SK-N-MC (cell line): ENCODE data around the gene PDE4D.

ENCODE experiments used
- DNase-seq: peaks from one replicate; pipeline ENCODE4 v3.0.0-alpha.2; 2011; ENCODE audit warnings: low read depth, low spot score
- H3K27ac ChIP-seq: fragments of 200-600 bp; sonication (generic); 2 replicates; pipeline ENCODE4 v1.5.1; 2016; ENCODE audit warnings: mixed run types
- H3K36me3 ChIP-seq: fragments of 200-600 bp; sonication (generic); 2 replicates; pipeline ENCODE4 v1.6.1; 2017; ENCODE audit warnings: antibody characterized with exemption, low read length, mixed read lengths; ENCODE audit not compliant: insufficient read depth
- H3K4me3 ChIP-seq: fragments of 200-600 bp; sonication (generic); 2 replicates; pipeline ENCODE4 v1.5.1; 2016
- H3K9ac ChIP-seq: fragments of 200-600 bp; sonication (generic); 2 replicates; pipeline ENCODE4 v1.8.0; 2017; ENCODE audit warnings: mixed run types, mixed read lengths; ENCODE audit not compliant: insufficient read length
- H3K9me3 ChIP-seq: fragments of 200-600 bp; sonication (generic); 2 replicates; pipeline ENCODE4 v1.6.1; 2017; ENCODE audit warnings: low read depth, mild to moderate bottlenecking, antibody characterized with exemption, low read length, moderate library complexity, mixed read lengths
- EZH2 ChIP-seq: fragments of 200-600 bp; sonication (generic); IDR thresholded peaks from one replicate; pipeline ENCODE4 v1.6.1; 2017; ENCODE audit warnings: antibody characterized with exemption
- FOXP2 ChIP-seq: optimal IDR thresholded peaks from 2 replicates; pipeline ENCODE3; 2011; ENCODE audit warnings: mild to moderate bottlenecking, moderate library complexity; ENCODE audit not compliant: insufficient read depth; ENCODE audit errors: extremely low read length, control extremely low read depth
- POLR2AphosphoS5 ChIP-seq: IDR thresholded peaks from 2 replicates; pipeline ENCODE4 v1.6.1; 2012; ENCODE audit warnings: mild to moderate bottlenecking, low read depth, low read length, borderline replicate concordance

Gene PDE4D

GRCh38 chr5:59300930-59301329 lies 592.6 kb downstream of the PDE4D start:
- Histone ChIP-seq H3K9me3 (no peaks in the 10 kb centered on the region), H3K9ac (no peak overlapping the region), H3K4me3 (no peak overlapping the region), H3K36me3 (no peaks in the 10 kb centered on the region), H3K27ac (no peak overlapping the region)
- DNase-seq, result no peak
- TF ChIP-seq POLR2AphosphoS5, result no peak
- TF ChIP-seq EZH2, result no peak
- no peak for TF ChIP-seq FOXP2

- H3K4me3 ChIP-seq, result no peak overlapping the region
- TF ChIP-seq POLR2AphosphoS5 (no peak), FOXP2 (no peak), EZH2 (no peak)
- H3K36me3 ChIP-seq, result no peaks in the 10 kb centered on the region
- no peak for DNase-seq
- H3K27ac ChIP-seq, result no peak overlapping the region
- no peak overlapping the region for H3K9ac ChIP-seq
- no peaks in the 10 kb centered on the region for H3K9me3 ChIP-seq
Measured at GRCh38 chr5:59299006-59299405, 594.5 kb downstream of the PDE4D start.

GRCh38 chr5:59296317-59297264 lies 596.9 kb downstream of the PDE4D start:
- DNase-seq, result no peak
- no peak overlapping the region for H3K27ac ChIP-seq
- H3K36me3 ChIP-seq, result no peaks in the 10 kb centered on the region
- no peaks in the 10 kb centered on the region for H3K9me3 ChIP-seq
- H3K4me3 ChIP-seq, result no peak overlapping the region
- no peak for TF ChIP-seq FOXP2
- TF ChIP-seq POLR2AphosphoS5, result no peak
- no peak for TF ChIP-seq EZH2
- H3K9ac ChIP-seq, result no peak overlapping the region

- H3K36me3 ChIP-seq, result no peaks in the 10 kb centered on the region
- no peak overlapping the region for H3K27ac ChIP-seq
- no peaks in the 10 kb centered on the region for H3K9me3 ChIP-seq
- no peak for DNase-seq
- TF ChIP-seq FOXP2, result no peak
- no peak for TF ChIP-seq EZH2
- no peak for TF ChIP-seq POLR2AphosphoS5
- H3K9ac ChIP-seq, result no peak overlapping the region
- H3K4me3 ChIP-seq, result no peak overlapping the region
Measured at GRCh38 chr5:59293700-59294099, 599.8 kb downstream of the PDE4D start.

- no peak overlapping the region for H3K4me3 ChIP-seq
- TF ChIP-seq EZH2 (no peak), POLR2AphosphoS5 (no peak), FOXP2 (no peak)
- H3K9ac ChIP-seq, result no peak overlapping the region
- no peak for DNase-seq
- no peaks in the 10 kb centered on the region for H3K9me3 ChIP-seq
- H3K27ac ChIP-seq, result no peak overlapping the region
- H3K36me3 ChIP-seq, result no peaks in the 10 kb centered on the region
Measured at GRCh38 chr5:59291941-59292340, 601.6 kb downstream of the PDE4D start.

GRCh38 chr5:59287884-59288283 lies 605.6 kb downstream of the PDE4D start:
- Histone ChIP-seq H3K9me3 (no peaks in the 10 kb centered on the region), H3K27ac (no peak overlapping the region), H3K4me3 (no peak overlapping the region), H3K9ac (no peak overlapping the region), H3K36me3 (no peaks in the 10 kb centered on the region)
- TF ChIP-seq EZH2, result no peak
- TF ChIP-seq FOXP2, result no peak
- TF ChIP-seq POLR2AphosphoS5, result no peak
- DNase-seq, result no peak

GRCh38 chr5:59287361-59287760 lies 606.2 kb downstream of the PDE4D start:
- no peak for DNase-seq
- H3K4me3 ChIP-seq, result no peak overlapping the region
- TF ChIP-seq POLR2AphosphoS5 (no peak), FOXP2 (no peak), EZH2 (no peak)
- H3K27ac ChIP-seq, result no peak overlapping the region
- H3K9ac ChIP-seq, result no peak overlapping the region
- H3K36me3 ChIP-seq, result no peaks in the 10 kb centered on the region
- no peaks in the 10 kb centered on the region for H3K9me3 ChIP-seq

- TF ChIP-seq EZH2 (no peak), FOXP2 (no peak), POLR2AphosphoS5 (no peak)
- H3K4me3 ChIP-seq, result no peak overlapping the region
- H3K9me3 ChIP-seq, result no peaks in the 10 kb centered on the region
- no peak overlapping the region for H3K9ac ChIP-seq
- no peak overlapping the region for H3K27ac ChIP-seq
- no peaks in the 10 kb centered on the region for H3K36me3 ChIP-seq
- DNase-seq, result no peak
Measured at GRCh38 chr5:59286510-59286909, 607.0 kb downstream of the PDE4D start.
